Prostate gland (tissue), 2 donors: ENCODE measurements around the gene PRRC2C.

Experiments used
- POLR2A ChIP-seq: fragments of 450-650 bp; IDR thresholded peaks from one replicate; pipeline ENCODE4 v1.6.1; 2016; ENCODE audit warnings: antibody characterized with exemption, mild to moderate bottlenecking
- POLR2AphosphoS5 ChIP-seq: sonication (generic); formaldehyde crosslinking; IDR thresholded peaks from one replicate; pipeline ENCODE4 v1.6.1; 2017; ENCODE audit warnings: antibody characterized with exemption
- TF ChIP-seq, protein P1 (sequence below), 4 experiments: fragments of 200-600 bp in 2 of 4; fragments of 450-650 bp in 2 of 4; sonication (generic) in 2 of 4; IDR thresholded peaks; 1 replicate in 3 of 4; 2 replicates in 1 of 4; pipeline ENCODE4 v1.5.1; 2016 to 2019; ENCODE audit warnings: antibody characterized with exemption in 4 of 4, mild to moderate bottlenecking in 2 of 4, moderate library complexity in 2 of 4

DNA sequence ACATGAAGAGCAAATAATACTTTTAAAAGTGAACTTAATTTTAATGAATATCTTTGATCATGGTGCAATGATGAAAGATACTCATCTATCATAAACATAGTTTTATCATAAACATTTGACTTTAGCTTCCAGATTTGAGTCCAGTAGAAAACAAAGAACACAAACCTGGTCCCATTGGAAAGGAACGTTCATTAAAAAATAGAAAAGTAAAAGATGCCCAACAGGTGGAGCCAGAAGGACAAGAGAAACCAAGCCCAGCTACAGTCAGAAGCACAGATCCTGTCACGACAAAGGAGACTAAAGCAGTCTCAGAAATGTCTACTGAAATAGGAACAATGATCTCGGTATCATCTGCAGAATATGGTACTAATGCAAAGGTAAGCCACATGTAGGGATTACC lies 81.1 kb downstream of the PRRC2C start:
- TF ChIP-seq POLR2AphosphoS5 (peak; percentile 40), POLR2A (no peak)
- TF ChIP-seq, protein P1, sequence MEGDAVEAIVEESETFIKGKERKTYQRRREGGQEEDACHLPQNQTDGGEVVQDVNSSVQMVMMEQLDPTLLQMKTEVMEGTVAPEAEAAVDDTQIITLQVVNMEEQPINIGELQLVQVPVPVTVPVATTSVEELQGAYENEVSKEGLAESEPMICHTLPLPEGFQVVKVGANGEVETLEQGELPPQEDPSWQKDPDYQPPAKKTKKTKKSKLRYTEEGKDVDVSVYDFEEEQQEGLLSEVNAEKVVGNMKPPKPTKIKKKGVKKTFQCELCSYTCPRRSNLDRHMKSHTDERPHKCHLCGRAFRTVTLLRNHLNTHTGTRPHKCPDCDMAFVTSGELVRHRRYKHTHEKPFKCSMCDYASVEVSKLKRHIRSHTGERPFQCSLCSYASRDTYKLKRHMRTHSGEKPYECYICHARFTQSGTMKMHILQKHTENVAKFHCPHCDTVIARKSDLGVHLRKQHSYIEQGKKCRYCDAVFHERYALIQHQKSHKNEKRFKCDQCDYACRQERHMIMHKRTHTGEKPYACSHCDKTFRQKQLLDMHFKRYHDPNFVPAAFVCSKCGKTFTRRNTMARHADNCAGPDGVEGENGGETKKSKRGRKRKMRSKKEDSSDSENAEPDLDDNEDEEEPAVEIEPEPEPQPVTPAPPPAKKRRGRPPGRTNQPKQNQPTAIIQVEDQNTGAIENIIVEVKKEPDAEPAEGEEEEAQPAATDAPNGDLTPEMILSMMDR (IDR thresholded peaks at IDR 0.05): peak in 2 of 4 experiments; percentile 18 to 26
